Measurements from ENCODE around the gene COL4A2. TPM values are rescaled to one million over a fixed set of nuclear protein-coding genes. Genes with fewer than 3 reads are reported as not detected.

The COL4A2 gene
- total and polyA plus RNA-seq, 2 donors (not counting 1 experiment from before 2014, with no cell fraction given), result 0.17 TPM; not detected in 1

- TF ChIP-seq, protein P1, sequence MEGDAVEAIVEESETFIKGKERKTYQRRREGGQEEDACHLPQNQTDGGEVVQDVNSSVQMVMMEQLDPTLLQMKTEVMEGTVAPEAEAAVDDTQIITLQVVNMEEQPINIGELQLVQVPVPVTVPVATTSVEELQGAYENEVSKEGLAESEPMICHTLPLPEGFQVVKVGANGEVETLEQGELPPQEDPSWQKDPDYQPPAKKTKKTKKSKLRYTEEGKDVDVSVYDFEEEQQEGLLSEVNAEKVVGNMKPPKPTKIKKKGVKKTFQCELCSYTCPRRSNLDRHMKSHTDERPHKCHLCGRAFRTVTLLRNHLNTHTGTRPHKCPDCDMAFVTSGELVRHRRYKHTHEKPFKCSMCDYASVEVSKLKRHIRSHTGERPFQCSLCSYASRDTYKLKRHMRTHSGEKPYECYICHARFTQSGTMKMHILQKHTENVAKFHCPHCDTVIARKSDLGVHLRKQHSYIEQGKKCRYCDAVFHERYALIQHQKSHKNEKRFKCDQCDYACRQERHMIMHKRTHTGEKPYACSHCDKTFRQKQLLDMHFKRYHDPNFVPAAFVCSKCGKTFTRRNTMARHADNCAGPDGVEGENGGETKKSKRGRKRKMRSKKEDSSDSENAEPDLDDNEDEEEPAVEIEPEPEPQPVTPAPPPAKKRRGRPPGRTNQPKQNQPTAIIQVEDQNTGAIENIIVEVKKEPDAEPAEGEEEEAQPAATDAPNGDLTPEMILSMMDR (IDR thresholded peaks at IDR 0.05), result no peak
- TF ChIP-seq EZH2 (IDR thresholded peaks at IDR 0.05; ENCODE audit: borderline replicate concordance, insufficient read depth, low read depth, low read length, poor library complexity, severe bottlenecking), result no peak
- no CpG with 5 or more reads among the region's 3 CpGs for WGBS (ENCODE audit: insufficient coverage)
- Histone ChIP-seq H3K27ac (ENCODE audit: low read length in 2 of 2) (no peak overlapping the region), H3K79me2 (ENCODE audit: control insufficient read depth, insufficient read depth, low read length) (no peaks in the 10 kb centered on the region), H3K27me3 (replicated peaks in 1 of 4; ENCODE audit: control extremely low read depth in 1 of 4, control insufficient read depth in 3 of 4, insufficient read depth in 4 of 4, low read length in 3 of 4) (peaks cover 0 to 18% (median 0%) of the 10 kb centered on the region in 4 experiments), H4K20me1 (ENCODE audit: control insufficient read depth, insufficient read depth, low read length, poor library complexity, severe bottlenecking) (no peaks in the 10 kb centered on the region), H2AFZ (ENCODE audit: insufficient read depth, low read depth, low read length, poor library complexity, severe bottlenecking) (no peak overlapping the region), H3K9ac (ENCODE audit: low read length) (no peak overlapping the region), H3K4me3 (ENCODE audit: control extremely low read depth in 1 of 5, extremely low read depth in 1 of 5, insufficient read depth in 1 of 5, low read depth in 2 of 5, low read length in 4 of 5) (no peak overlapping the region), H3K9me3 (ENCODE audit: control extremely low read depth in 1 of 3, control insufficient read depth in 2 of 3, insufficient read depth in 1 of 3, low read length in 2 of 3) (peaks cover 0 to 13% (median 0%) of the 10 kb centered on the region in 3 donors), H3K36me3 (replicated peaks in 1 of 2; ENCODE audit: control extremely low read depth in 1 of 2, control insufficient read depth in 1 of 2, extremely low read depth in 1 of 2, insufficient read depth in 2 of 2, low read length in 1 of 2) (no peaks in the 10 kb centered on the region), H3K4me1 (ENCODE audit: control insufficient read depth in 2 of 2, insufficient read depth in 2 of 2, low read length in 2 of 2) (peaks cover 0 to 1% of the 10 kb centered on the region in 2 donors), H3K4me2 (replicated peaks; ENCODE audit: low read depth, low read length, poor library complexity, severe bottlenecking) (no peak overlapping the region)
- Mint-ChIP-seq H3K9me3 (ENCODE audit: insufficient read depth) (no peaks in the 10 kb centered on the region), H3K27ac (no peak overlapping the region), H3K4me1 (no peaks in the 10 kb centered on the region), H3K4me3 (no peak overlapping the region), H3K27me3 (peaks cover 18% of the 10 kb centered on the region)
- POLR2A ChIA-PET, result no interaction called here
- intact Hi-C loops (cut with micrococcal nuclease), result no loop called here
- ATAC-seq (ENCODE audit: low read depth) (no peak), DNase-seq (no peak)
- CTCF ChIA-PET, result no interaction called here
Measured at GRCh38 chr13:110382229-110382628, 75.1 kb downstream of the COL4A2 start.

DNA sequence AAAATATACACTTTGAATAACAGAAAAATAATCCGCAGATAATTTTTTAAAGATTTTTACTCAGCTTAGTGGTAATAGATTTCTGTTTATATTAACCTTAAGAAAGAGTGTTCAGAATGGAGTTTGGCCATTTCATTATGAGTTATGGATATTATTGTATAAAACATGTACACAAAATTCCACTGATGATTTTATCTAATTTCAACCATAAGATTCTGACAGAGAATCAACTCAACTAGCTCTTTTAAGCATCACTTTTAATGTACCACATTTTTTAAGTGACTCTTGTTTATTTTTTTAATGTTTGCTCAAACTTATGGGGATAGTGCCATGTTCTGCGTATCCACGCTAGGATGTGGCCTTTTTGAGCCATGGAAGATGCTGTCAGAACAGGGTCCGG lies 75.7 kb downstream of the COL4A2 start:
- Histone ChIP-seq H2AFZ (ENCODE audit: insufficient read depth, low read depth, low read length, poor library complexity, severe bottlenecking) (no peak overlapping the region), H3K9me3 (ENCODE audit: control extremely low read depth in 1 of 3, control insufficient read depth in 2 of 3, insufficient read depth in 1 of 3, low read length in 2 of 3) (peaks cover 0 to 18% (median 0%) of the 10 kb centered on the region in 3 donors), H3K36me3 (replicated peaks in 1 of 2; ENCODE audit: control extremely low read depth in 1 of 2, control insufficient read depth in 1 of 2, extremely low read depth in 1 of 2, insufficient read depth in 2 of 2, low read length in 1 of 2) (no peaks in the 10 kb centered on the region), H3K4me1 (ENCODE audit: control insufficient read depth in 2 of 2, insufficient read depth in 2 of 2, low read length in 2 of 2) (peaks cover 3 to 7% of the 10 kb centered on the region in 2 donors), H3K79me2 (ENCODE audit: control insufficient read depth, insufficient read depth, low read length) (no peaks in the 10 kb centered on the region), H3K27me3 (replicated peaks in 1 of 4; ENCODE audit: control extremely low read depth in 1 of 4, control insufficient read depth in 3 of 4, insufficient read depth in 4 of 4, low read length in 3 of 4) (peaks cover 0 to 20% (median 0%) of the 10 kb centered on the region in 4 experiments), H3K4me3 (ENCODE audit: control extremely low read depth in 1 of 5, extremely low read depth in 1 of 5, insufficient read depth in 1 of 5, low read depth in 2 of 5, low read length in 4 of 5) (no peak overlapping the region), H3K27ac (ENCODE audit: low read length in 2 of 2) (no peak overlapping the region), H4K20me1 (ENCODE audit: control insufficient read depth, insufficient read depth, low read length, poor library complexity, severe bottlenecking) (no peaks in the 10 kb centered on the region), H3K4me2 (replicated peaks; ENCODE audit: low read depth, low read length, poor library complexity, severe bottlenecking) (no peak overlapping the region), H3K9ac (ENCODE audit: low read length) (no peak overlapping the region)
- H3K9me3 Mint-ChIP-seq (ENCODE audit: insufficient read depth), result no peaks in the 10 kb centered on the region
- H3K4me3 Mint-ChIP-seq, result no peak overlapping the region
- ATAC-seq (ENCODE audit: low read depth) (no peak), DNase-seq (no peak)
- POLR2A ChIA-PET, result no interaction called here
- intact Hi-C loops (cut with micrococcal nuclease), result no loop called here
- 90% methylated on average over 2 of the region's 4 CpGs for WGBS (ENCODE audit: insufficient coverage)
- H3K27ac Mint-ChIP-seq, result no peak overlapping the region
- H3K27me3 Mint-ChIP-seq, result peaks cover 18% of the 10 kb centered on the region
- H3K4me1 Mint-ChIP-seq, result peaks cover 2% of the 10 kb centered on the region
- no peak for TF ChIP-seq EZH2 (IDR thresholded peaks at IDR 0.05; ENCODE audit: borderline replicate concordance, insufficient read depth, low read depth, low read length, poor library complexity, severe bottlenecking)
- TF ChIP-seq, protein P1 (IDR thresholded peaks at IDR 0.05), result no peak
- CTCF ChIA-PET, result interaction anchor here (1.6 kb wide), 1 partner anchor 27 kb away, joined by 4 read pairs; no protein-coding TSS in a partner anchor

Data from B cell (primary cell).